ENCODE data around the gene AARS2. TPM values are rescaled to one million over a fixed set of nuclear protein-coding genes. Genes with fewer than 3 reads are reported as not detected.

The AARS2 gene
- total RNA-seq, 4 donors from 2014 or later = 9.0 to 21.9 (median 12.2) TPM

DNA sequence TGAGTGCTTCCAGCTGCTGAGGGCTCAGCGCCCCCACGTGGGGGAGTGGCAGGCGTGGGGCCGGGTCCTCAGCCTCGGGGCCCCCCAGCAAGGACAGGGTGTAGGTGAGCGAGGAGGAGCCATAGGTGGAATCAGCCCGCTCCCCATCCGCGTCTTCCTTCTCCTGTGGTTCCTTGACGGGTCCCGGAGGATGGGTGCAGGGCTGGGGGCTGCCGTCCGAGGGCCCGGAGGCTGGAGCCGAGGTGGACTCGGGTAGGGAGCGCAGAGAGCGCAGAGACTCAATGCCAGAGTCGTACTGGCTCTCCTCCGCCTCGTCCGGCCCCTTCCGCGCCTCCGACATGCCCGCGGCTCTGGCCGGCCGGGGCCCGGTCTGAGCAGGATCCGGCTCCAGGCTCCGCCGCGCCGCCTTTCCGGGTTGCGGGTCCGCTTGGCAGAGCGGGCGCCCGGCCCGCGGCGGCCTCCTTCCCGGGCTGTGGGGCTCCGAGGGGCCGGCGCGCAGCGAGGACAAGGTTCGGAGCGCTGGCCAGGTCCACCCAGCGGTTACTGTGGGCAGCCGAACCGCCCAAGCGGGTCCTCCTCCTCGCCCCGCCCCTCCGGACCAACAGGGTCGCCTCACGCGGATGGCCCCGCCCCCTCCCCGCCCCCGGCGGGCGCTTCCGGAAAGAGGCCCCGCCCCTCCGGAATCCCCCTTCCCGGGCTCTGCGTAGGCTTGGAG, 48.0 kb downstream of the AARS2 start, which contains the start of gene NFKBIE:
NFKBIE (minus strand) TSS at position 545 of the 715 bp plus-strand sequence; CDS start at position 340, 205 bp downstream.
- 0% methylated on average over 2 to 3 of the region's 72 CpGs for WGBS, 2 donors
- Histone ChIP-seq H3K27me3 (peaks cover 0 to 22% (median 4%) of the 10 kb centered on the region in 4 donors), H3K4me3 (peak within 1 kb of the TSS; percentile 67 to 96 (median 82)), H3K4me1 (peaks cover 26 to 44% (median 26%) of the 10 kb centered on the region in 3 donors), H3K36me3 (peaks cover 0 to 14% (median under 1%) of the 10 kb centered on the region in 3 donors), H3K9me3 (no peaks in the 10 kb centered on the region), H3K27ac (peak within 1 kb of the TSS; percentile 77 to 92 (median 84))
- TF ChIP-seq, protein P1, sequence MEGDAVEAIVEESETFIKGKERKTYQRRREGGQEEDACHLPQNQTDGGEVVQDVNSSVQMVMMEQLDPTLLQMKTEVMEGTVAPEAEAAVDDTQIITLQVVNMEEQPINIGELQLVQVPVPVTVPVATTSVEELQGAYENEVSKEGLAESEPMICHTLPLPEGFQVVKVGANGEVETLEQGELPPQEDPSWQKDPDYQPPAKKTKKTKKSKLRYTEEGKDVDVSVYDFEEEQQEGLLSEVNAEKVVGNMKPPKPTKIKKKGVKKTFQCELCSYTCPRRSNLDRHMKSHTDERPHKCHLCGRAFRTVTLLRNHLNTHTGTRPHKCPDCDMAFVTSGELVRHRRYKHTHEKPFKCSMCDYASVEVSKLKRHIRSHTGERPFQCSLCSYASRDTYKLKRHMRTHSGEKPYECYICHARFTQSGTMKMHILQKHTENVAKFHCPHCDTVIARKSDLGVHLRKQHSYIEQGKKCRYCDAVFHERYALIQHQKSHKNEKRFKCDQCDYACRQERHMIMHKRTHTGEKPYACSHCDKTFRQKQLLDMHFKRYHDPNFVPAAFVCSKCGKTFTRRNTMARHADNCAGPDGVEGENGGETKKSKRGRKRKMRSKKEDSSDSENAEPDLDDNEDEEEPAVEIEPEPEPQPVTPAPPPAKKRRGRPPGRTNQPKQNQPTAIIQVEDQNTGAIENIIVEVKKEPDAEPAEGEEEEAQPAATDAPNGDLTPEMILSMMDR (IDR thresholded peaks at IDR 0.05) = peak in 2 of 6 experiments; percentile 4
- peak in 2 of 4 donors; percentile 41 to 83 for TF ChIP-seq POLR2A (IDR thresholded peaks at IDR 0.05)
- intact Hi-C loops (cut with DNase I) = loop anchor here (5.0 kb wide), 1 partner anchor 72 kb away; no protein-coding TSS in a partner anchor
- DNase-seq = no peak

DNA sequence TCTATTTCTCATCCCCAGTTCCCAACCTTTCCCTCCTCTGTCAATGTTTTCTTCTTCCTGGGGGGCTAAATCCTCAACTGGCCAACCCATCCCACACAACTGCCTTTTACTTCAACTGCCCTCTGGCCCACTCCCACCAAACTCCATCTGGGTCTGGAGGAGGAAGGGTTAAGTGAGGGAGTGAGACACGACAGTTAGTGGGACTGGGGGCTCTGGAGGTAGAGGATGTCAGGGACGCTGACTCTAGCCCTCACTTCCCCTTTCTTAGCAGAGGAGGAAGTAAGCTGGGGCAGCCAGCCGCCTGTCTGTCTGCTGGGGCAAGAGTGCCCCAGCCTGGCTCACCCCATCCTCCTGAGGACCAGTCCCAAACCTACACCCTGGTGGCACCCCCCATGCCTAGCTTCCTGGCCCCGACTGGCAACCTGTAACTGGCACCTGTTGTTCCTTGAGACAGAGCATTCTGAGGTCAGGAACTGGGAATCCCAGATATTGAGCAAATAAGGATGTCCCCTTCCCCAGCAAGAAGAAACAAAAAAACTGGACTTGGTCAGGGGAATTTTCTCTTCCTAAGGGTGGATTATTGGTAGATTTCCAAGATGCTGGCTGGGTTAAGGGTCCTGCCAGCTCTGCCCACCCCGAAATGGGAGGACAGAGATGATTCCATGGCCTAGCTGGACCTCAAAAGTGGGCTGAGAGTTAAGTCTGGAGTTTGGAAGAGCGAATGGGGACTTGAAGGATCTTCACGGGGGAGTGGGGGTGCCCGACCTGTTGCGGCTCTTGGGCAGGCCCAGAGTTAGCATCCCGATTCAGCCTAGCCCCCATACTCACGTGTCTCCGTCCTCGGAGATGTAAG, 48.8 kb downstream of the AARS2 start:
- 2 to 4% methylated on average over 7 to 8 of the region's 13 CpGs for WGBS, 2 donors
- Histone ChIP-seq H3K27ac (peak overlapping the region; percentile 77 to 92 (median 84)), H3K27me3 (peaks cover 0 to 15% (median 2%) of the 10 kb centered on the region in 4 donors), H3K4me1 (peaks cover 25 to 41% (median 26%) of the 10 kb centered on the region in 3 donors), H3K9me3 (no peaks in the 10 kb centered on the region), H3K36me3 (peaks cover 0 to 21% (median 4%) of the 10 kb centered on the region in 3 donors), H3K4me3 (peak overlapping the region; percentile 67 to 96 (median 82))
- peak; percentile 39 for DNase-seq
- TF ChIP-seq, protein P1 (IDR thresholded peaks at IDR 0.05) = no peak
- peak in 1 of 4 donors; percentile 15 for TF ChIP-seq POLR2A (IDR thresholded peaks at IDR 0.05)
- intact Hi-C loops (cut with DNase I) = loop anchor here (5.0 kb wide), 1 partner anchor 73 kb away; no protein-coding TSS in a partner anchor

DNA sequence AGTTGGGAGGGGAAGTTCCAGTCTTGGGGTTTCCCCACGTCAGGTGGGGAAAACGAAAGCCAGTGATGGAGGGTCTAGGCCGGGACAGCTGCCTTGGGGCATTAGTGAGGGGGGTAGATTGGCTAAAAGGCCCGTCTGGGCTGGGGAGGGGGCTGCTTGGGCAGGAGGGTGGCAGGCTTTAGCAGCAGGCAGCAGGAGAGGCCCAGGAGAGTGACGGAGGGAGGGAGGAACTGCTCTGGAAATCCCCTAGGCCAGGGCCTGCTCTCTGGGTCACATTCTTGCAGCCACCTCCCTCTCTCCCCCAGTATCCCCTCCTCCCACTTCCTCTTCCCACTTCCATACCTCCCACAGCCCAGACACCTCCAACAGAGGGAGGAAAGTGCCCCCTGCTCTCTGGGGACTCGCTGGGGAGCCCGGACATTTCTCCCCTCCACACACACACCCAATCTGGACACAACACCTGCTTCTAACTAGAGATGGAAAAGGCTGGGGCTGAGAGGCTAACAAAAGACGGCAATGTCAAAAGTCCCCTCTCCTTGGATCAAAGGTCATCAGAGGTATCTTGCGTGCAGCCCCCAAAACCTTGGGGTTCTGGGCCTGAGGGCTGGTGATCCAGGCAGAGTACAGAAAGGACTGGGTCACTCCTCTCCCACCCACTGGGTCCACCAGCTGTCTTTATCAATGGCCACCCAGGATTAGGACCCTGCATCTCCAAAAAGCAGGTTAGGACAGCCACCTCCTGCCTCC, 49.6 kb downstream of the AARS2 start:
- H3K27me3 ChIP-seq = peaks cover 0 to 6% (median 2%) of the 10 kb centered on the region in 4 donors
- peak overlapping the region; percentile 8 to 87 (median 44) for H3K27ac ChIP-seq
- 19 to 27% methylated on average over 6 to 8 of the region's 9 CpGs for WGBS, 2 donors
- peaks cover 0 to 30% (median 4%) of the 10 kb centered on the region in 3 donors for H3K36me3 ChIP-seq
- TF ChIP-seq POLR2A (IDR thresholded peaks at IDR 0.05) = no peak
- TF ChIP-seq, protein P1 (IDR thresholded peaks at IDR 0.05) = no peak
- no peaks in the 10 kb centered on the region for H3K9me3 ChIP-seq
- H3K4me1 ChIP-seq = peaks cover 25 to 41% (median 26%) of the 10 kb centered on the region in 3 donors
- intact Hi-C loops (cut with DNase I) = no loop called here
- H3K4me3 ChIP-seq = peak overlapping the region; percentile 67 to 96 (median 82)
- no peak for DNase-seq

DNA sequence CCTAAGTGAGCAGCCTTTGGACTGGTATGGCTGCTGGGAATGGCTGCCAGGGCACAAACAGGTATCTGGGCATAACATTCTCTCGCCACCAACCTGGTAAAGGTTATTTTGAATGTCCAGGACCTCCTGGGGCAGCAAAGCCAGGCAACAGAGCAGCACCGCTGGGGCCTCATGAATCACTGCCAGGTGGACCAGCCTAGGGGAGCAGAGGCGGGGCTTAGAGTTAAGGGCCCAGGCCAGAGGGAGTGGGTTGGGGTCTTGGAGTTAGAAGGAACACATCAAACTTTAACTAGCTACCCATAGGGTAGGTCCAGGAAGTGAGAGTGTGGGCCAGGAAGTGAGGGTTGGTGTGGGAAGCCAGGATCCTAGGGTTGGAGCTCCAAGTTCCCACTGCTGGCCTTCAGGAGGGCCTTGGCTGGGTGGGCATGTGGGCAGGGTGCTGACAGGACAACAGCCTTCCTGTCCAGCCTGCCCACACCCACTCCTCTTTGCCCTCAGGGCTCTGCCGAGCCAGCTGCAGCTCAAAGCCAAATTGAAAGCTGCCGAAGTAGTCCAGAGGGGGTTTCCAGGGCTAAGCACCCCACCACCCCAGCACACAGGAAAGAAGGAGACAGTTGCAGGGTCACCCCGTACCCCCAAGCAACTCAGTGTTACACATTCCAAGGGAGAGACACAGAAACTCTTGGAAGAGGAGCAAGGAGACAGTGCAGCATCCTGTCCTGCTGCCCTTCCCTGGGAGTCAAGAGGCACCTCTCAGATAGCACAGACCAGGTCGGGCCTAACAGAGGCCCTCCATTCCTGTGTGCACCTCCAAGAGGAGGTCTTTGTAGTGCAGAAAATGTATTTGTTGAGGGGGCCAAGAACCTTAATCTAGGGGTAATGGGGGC, 50.4 kb downstream of the AARS2 start:
- H3K27ac ChIP-seq = peak overlapping the region; percentile 8 to 87 (median 44)
- H3K36me3 ChIP-seq = peaks cover 0 to 33% (median 4%) of the 10 kb centered on the region in 3 donors
- WGBS, 2 donors = 50 to 57% methylated on average over 5 of the region's 7 CpGs
- peaks cover 26 to 47% (median 29%) of the 10 kb centered on the region in 3 donors for H3K4me1 ChIP-seq
- DNase-seq = no peak
- TF ChIP-seq POLR2A (IDR thresholded peaks at IDR 0.05) = no peak
- TF ChIP-seq, protein P1 (IDR thresholded peaks at IDR 0.05) = no peak
- intact Hi-C loops (cut with DNase I) = no loop called here
- peak overlapping the region in 3 of 4 donors; percentile 67 to 96 (median 90) for H3K4me3 ChIP-seq
- H3K9me3 ChIP-seq = no peaks in the 10 kb centered on the region
- no peaks in the 10 kb centered on the region for H3K27me3 ChIP-seq
